ENCODE measurements around the gene SYNM. TPM values are rescaled to one million over a fixed set of nuclear protein-coding genes. Genes with fewer than 3 reads are reported as not detected.

Gene SYNM
- total and polyA plus RNA-seq, 2 donors from 2014 or later: 4.5 to 23.2 TPM

GRCh38 chr15:99108993-99109392 lies 4.1 kb downstream of the SYNM start:
- no peak overlapping the region for H3K9ac ChIP-seq (ENCODE audit: low read length in 3 of 3)
- H3K27ac ChIP-seq (ENCODE audit: low read depth in 2 of 2, low read length in 2 of 2): no peak overlapping the region
- DNase-seq: peak in 1 of 5 donors; percentile 15
- H3K36me3 ChIP-seq (ENCODE audit: control insufficient read depth in 2 of 3, insufficient read depth in 3 of 3, low read length in 3 of 3): no peaks in the 10 kb centered on the region
- H3K4me1 ChIP-seq (ENCODE audit: control insufficient read depth in 2 of 3, insufficient read depth in 2 of 3, low read depth in 1 of 3, low read length in 3 of 3): peaks cover 0 to 4% (median 0%) of the 10 kb centered on the region in 3 donors
- H3K4me3 ChIP-seq (ENCODE audit: low read length in 3 of 3): no peak overlapping the region
- peaks cover 5% of the 10 kb centered on the region for H3K27me3 ChIP-seq (ENCODE audit: control insufficient read depth, insufficient read depth, low read length)
- no peak for FAIRE-seq
- no peak for TF ChIP-seq CTCF (IDR thresholded peaks at IDR 0.05; ENCODE audit: borderline replicate concordance, extremely low read depth, insufficient read depth)
- intact Hi-C loops (cut with DNase I): no loop called here
- H3K9me3 ChIP-seq (ENCODE audit: control insufficient read depth in 2 of 3, insufficient read depth in 1 of 3, low read length in 3 of 3): no peaks in the 10 kb centered on the region

- Histone ChIP-seq H3K9ac (ENCODE audit: low read length in 3 of 3) (no peak overlapping the region), H3K9me3 (ENCODE audit: control insufficient read depth in 2 of 3, insufficient read depth in 1 of 3, low read length in 3 of 3) (no peaks in the 10 kb centered on the region), H3K36me3 (ENCODE audit: control insufficient read depth in 2 of 3, insufficient read depth in 3 of 3, low read length in 3 of 3) (no peaks in the 10 kb centered on the region), H3K27ac (ENCODE audit: low read depth in 2 of 2, low read length in 2 of 2) (no peak overlapping the region), H3K4me3 (ENCODE audit: low read length in 3 of 3) (no peak overlapping the region), H3K4me1 (ENCODE audit: control insufficient read depth in 2 of 3, insufficient read depth in 2 of 3, low read depth in 1 of 3, low read length in 3 of 3) (peaks cover 0 to 4% (median 0%) of the 10 kb centered on the region in 3 donors), H3K27me3 (ENCODE audit: control insufficient read depth, insufficient read depth, low read length) (peaks cover 5% of the 10 kb centered on the region)
- intact Hi-C loops (cut with DNase I): no loop called here
- no peak for FAIRE-seq
- peak in 1 of 5 donors; percentile 42 for DNase-seq
- TF ChIP-seq CTCF (IDR thresholded peaks at IDR 0.05; ENCODE audit: borderline replicate concordance, extremely low read depth, insufficient read depth): no peak
Observed at GRCh38 chr15:99109555-99110021, 4.7 kb downstream of the SYNM start.

GRCh38 chr15:99110093-99110492 lies 5.2 kb downstream of the SYNM start:
- H3K4me1 ChIP-seq (ENCODE audit: control insufficient read depth in 2 of 3, insufficient read depth in 2 of 3, low read depth in 1 of 3, low read length in 3 of 3): peaks cover 0 to 4% (median 0%) of the 10 kb centered on the region in 3 donors
- H3K9ac ChIP-seq (ENCODE audit: low read length in 3 of 3): no peak overlapping the region
- intact Hi-C loops (cut with DNase I): no loop called here
- H3K4me3 ChIP-seq (ENCODE audit: low read length in 3 of 3): no peak overlapping the region
- peaks cover 5% of the 10 kb centered on the region for H3K27me3 ChIP-seq (ENCODE audit: control insufficient read depth, insufficient read depth, low read length)
- no peak for TF ChIP-seq CTCF (IDR thresholded peaks at IDR 0.05; ENCODE audit: borderline replicate concordance, extremely low read depth, insufficient read depth)
- H3K9me3 ChIP-seq (ENCODE audit: control insufficient read depth in 2 of 3, insufficient read depth in 1 of 3, low read length in 3 of 3): no peaks in the 10 kb centered on the region
- no peak overlapping the region for H3K27ac ChIP-seq (ENCODE audit: low read depth in 2 of 2, low read length in 2 of 2)
- DNase-seq: no peak
- FAIRE-seq: no peak
- no peaks in the 10 kb centered on the region for H3K36me3 ChIP-seq (ENCODE audit: control insufficient read depth in 2 of 3, insufficient read depth in 3 of 3, low read length in 3 of 3)

Data from kidney (tissue), 14 donors.